MCF 10A (cell line): Measurements from ENCODE around the gene CCDC6. TPM values are rescaled to one million over a fixed set of nuclear protein-coding genes. Genes with fewer than 3 reads are reported as not detected.

Source experiments
- BruUV-seq: library from RNA; stranded (reverse); fragments of 400-500 nt; replicated peaks from 2 replicates; lab custom pipeline; 2021; lab: Mats Ljungman, UMichigan
- CTCF ChIA-PET: fragments of 300-600 bp; sonication (Branson Sonifier 250); formaldehyde crosslinking; extraction: SDS; loops from one replicate; lab custom pipeline; 2021; ENCODE audit warnings: antibody characterized with exemption, inconsistent platforms; lab: Yijun Ruan, JAX
- POLR2A ChIA-PET: fragments of 300-600, 350-650 bp; sonication (Branson Sonifier 250); formaldehyde crosslinking; extraction: SDS; loops from one replicate; lab custom pipeline; 2020; ENCODE audit warnings: antibody characterized with exemption, inconsistent platforms; lab: Yijun Ruan, JAX
- DNase-seq: peaks from one replicate; pipeline ENCODE4 v3.0.0-alpha.2; 2018; ENCODE audit not compliant: unreplicated experiment
- H3K27ac Mint-ChIP-seq: one replicate; pipeline ENCODE4 v1.8.0; 2022; ENCODE audit warnings: mild to moderate bottlenecking, low read depth, mixed read lengths; ENCODE audit not compliant: unreplicated experiment
- H3K27me3 Mint-ChIP-seq: one replicate; pipeline ENCODE4 v1.8.0; 2022; ENCODE audit warnings: mixed read lengths; ENCODE audit not compliant: insufficient read depth, unreplicated experiment
- H3K36me3 Mint-ChIP-seq: one replicate; pipeline ENCODE4 v1.8.0; 2022; ENCODE audit warnings: mild to moderate bottlenecking, moderate library complexity, mixed read lengths; ENCODE audit not compliant: insufficient read depth, unreplicated experiment
- H3K4me1 Mint-ChIP-seq: one replicate; pipeline ENCODE4 v1.8.0; 2022; ENCODE audit warnings: mixed read lengths; ENCODE audit not compliant: insufficient read depth, unreplicated experiment
- H3K4me3 Mint-ChIP-seq: one replicate; pipeline ENCODE4 v1.8.0; 2022; ENCODE audit warnings: mild to moderate bottlenecking, moderate library complexity, mixed read lengths; ENCODE audit not compliant: unreplicated experiment
- H3K9me3 Mint-ChIP-seq: one replicate; pipeline ENCODE4 v1.8.0; 2022; ENCODE audit warnings: mixed read lengths; ENCODE audit not compliant: unreplicated experiment
- CTCF ChIP-seq: fragments of 200-600 bp; IDR thresholded peaks from one replicate; pipeline ENCODE4 v1.8.0; 2022; ENCODE audit warnings: antibody characterized with exemption, mild to moderate bottlenecking; ENCODE audit not compliant: unreplicated experiment
- intact Hi-C: fragments of 100-400 bp; cut with micrococcal nuclease; formaldehyde crosslinking; loops from 2 replicates; pipeline ENCODE4 v1.14.1; 2022
- total RNA-seq: library from RNA; stranded (reverse); gene quantifications from 2 replicates; pipeline ENCODE4 v1.2.3, GENCODE V29; 2022

The CCDC6 gene
- total RNA-seq, 1 experiment from 2014 or later: 66.4 TPM

- H3K27ac Mint-ChIP-seq: no peak overlapping the region
- TF ChIP-seq CTCF: no peak
- H3K4me3 Mint-ChIP-seq: no peak overlapping the region
- DNase-seq: no peak
- H3K9me3 Mint-ChIP-seq: peaks cover 8% of the 10 kb centered on the region
- POLR2A ChIA-PET: no interaction called here
- H3K36me3 Mint-ChIP-seq: no peaks in the 10 kb centered on the region
- intact Hi-C loops: no loop called here
- H3K27me3 Mint-ChIP-seq: no peaks in the 10 kb centered on the region
- peaks cover 17% of the 10 kb centered on the region for H3K4me1 Mint-ChIP-seq
- BruUV-seq: no TSS peak
- CTCF ChIA-PET: interaction anchor here (0.7 to 2.2 kb wide), 2 partner anchors 297 to 306 kb away, joined by 4 to 10 read pairs; no protein-coding TSS in a partner anchor
These were observed 4.5 kb upstream of the CCDC6 start for GRCh38 chr10:59910867-59911266.

GRCh38 chr10:59909815-59910214 is 3.5 kb upstream of the CCDC6 start:
- ChIA-PET POLR2A (interaction anchor here (0.6 kb wide), 1 partner anchor 47 kb away, joined by 3 read pairs; no protein-coding TSS in a partner anchor), CTCF (interaction anchor here (1.2 to 5.3 kb wide), 3 partner anchors 82 to 285 kb away, joined by 3 to 28 read pairs (median 10); no protein-coding TSS in a partner anchor)
- BruUV-seq: no TSS peak
- no peak for TF ChIP-seq CTCF
- no peak overlapping the region for H3K4me3 Mint-ChIP-seq
- H3K36me3 Mint-ChIP-seq: no peaks in the 10 kb centered on the region
- no peaks in the 10 kb centered on the region for H3K27me3 Mint-ChIP-seq
- H3K27ac Mint-ChIP-seq: no peak overlapping the region
- H3K4me1 Mint-ChIP-seq: peaks cover 22% of the 10 kb centered on the region
- DNase-seq: no peak
- intact Hi-C loops: loop anchor here (5.0 kb wide), 1 partner anchor 137 kb away; no protein-coding TSS in a partner anchor
- H3K9me3 Mint-ChIP-seq: peaks cover 8% of the 10 kb centered on the region

- peaks cover 3% of the 10 kb centered on the region for H3K36me3 Mint-ChIP-seq
- BruUV-seq: no TSS peak
- no peak for TF ChIP-seq CTCF
- peaks cover 3% of the 10 kb centered on the region for H3K9me3 Mint-ChIP-seq
- intact Hi-C loops: loop anchor here (1.0 to 5.0 kb wide), 2 partner anchors 139 to 300 kb away; no protein-coding TSS in a partner anchor
- ChIA-PET POLR2A (interaction anchor here (1.1 to 9.8 kb wide), 11 partner anchors 8 to 282 kb away, joined by 3 to 130 read pairs (median 9); no protein-coding TSS in a partner anchor), CTCF (interaction anchor here (0.5 to 6.0 kb wide), 22 partner anchors 15 to 695 kb away, joined by 3 to 127 read pairs (median 4); partner anchors contain the start of gene SLC16A9)
- H3K4me1 Mint-ChIP-seq: peaks cover 32% of the 10 kb centered on the region
- H3K27me3 Mint-ChIP-seq: no peaks in the 10 kb centered on the region
- peak overlapping the region; percentile 86 for H3K27ac Mint-ChIP-seq
- DNase-seq: no peak
- peak overlapping the region; percentile 87 for H3K4me3 Mint-ChIP-seq
These were observed 2.4 kb upstream of the CCDC6 start for GRCh38 chr10:59908808-59909143.

- TF ChIP-seq CTCF: no peak
- no peaks in the 10 kb centered on the region for H3K9me3 Mint-ChIP-seq
- H3K36me3 Mint-ChIP-seq: peaks cover 7% of the 10 kb centered on the region
- POLR2A ChIA-PET: interaction anchor here (0.7 to 9.8 kb wide), 19 partner anchors 9 to 1639 kb away, joined by 3 to 130 read pairs (median 4); partner anchors contain the start of gene CISD1
- peak overlapping the region; percentile 87 for H3K4me3 Mint-ChIP-seq
- peak; percentile 82 for DNase-seq
- H3K27me3 Mint-ChIP-seq: no peaks in the 10 kb centered on the region
- TSS peak; percentile 38 for BruUV-seq
- H3K27ac Mint-ChIP-seq: peak overlapping the region; percentile 86
- H3K4me1 Mint-ChIP-seq: peaks cover 37% of the 10 kb centered on the region
- CTCF ChIA-PET: interaction anchor here (0.5 to 6.0 kb wide), 35 partner anchors 13 to 696 kb away, joined by 3 to 127 read pairs (median 4); partner anchors contain the start of gene SLC16A9
- intact Hi-C loops: loop anchor here (1.0 to 5.0 kb wide), 4 partner anchors 35 to 300 kb away; no protein-coding TSS in a partner anchor
These were observed 1.8 kb upstream of the CCDC6 start for GRCh38 chr10:59907918-59908807.
